ENCODE data around the gene LRRK1.

Gene LRRK1

DNA sequence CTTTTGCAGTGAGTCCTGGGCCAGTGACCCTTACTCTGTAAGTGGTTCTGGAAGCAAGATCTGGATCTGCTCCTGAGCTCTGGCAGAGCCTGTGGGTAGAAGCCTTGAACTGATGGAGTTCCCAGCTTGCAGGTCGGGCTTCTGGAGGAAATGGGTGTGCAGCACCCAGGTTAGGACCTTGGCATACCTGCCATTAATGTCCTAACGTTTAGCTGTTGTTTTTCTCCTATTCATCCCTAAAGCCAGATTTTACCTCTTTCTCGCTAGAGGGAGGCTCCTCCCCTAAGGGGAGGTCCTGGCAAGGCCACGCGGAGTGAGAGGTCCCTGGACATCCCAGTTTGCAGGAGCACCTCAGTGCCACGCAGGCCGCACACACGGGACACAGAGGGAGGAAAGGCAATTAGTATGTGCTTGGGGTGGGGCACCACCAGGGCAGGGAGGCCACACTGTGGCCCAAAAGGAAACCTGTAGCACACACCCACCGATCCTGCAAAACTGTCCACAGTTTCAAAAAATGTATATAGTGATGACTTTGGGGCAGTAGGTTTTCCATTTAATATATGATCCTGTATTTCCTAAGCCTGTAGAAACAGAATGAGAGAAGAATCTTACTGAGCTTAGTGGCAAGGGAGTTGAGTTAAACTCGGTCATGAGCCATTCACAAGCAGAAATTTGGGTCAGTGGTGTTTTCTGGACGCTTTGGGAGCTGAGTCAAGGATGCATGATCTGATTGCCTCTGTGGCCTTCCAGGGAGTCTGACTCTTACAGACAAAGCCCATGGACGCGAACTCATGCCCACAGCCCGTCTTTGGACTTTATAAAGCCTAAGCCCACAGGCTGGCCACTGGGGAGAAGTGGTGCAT, 148.7 kb downstream of the LRRK1 start:
- DNase-seq (ENCODE audit: insufficient read length, low spot score) (no peak), FAIRE-seq (no peak)
- TF ChIP-seq, protein P1, sequence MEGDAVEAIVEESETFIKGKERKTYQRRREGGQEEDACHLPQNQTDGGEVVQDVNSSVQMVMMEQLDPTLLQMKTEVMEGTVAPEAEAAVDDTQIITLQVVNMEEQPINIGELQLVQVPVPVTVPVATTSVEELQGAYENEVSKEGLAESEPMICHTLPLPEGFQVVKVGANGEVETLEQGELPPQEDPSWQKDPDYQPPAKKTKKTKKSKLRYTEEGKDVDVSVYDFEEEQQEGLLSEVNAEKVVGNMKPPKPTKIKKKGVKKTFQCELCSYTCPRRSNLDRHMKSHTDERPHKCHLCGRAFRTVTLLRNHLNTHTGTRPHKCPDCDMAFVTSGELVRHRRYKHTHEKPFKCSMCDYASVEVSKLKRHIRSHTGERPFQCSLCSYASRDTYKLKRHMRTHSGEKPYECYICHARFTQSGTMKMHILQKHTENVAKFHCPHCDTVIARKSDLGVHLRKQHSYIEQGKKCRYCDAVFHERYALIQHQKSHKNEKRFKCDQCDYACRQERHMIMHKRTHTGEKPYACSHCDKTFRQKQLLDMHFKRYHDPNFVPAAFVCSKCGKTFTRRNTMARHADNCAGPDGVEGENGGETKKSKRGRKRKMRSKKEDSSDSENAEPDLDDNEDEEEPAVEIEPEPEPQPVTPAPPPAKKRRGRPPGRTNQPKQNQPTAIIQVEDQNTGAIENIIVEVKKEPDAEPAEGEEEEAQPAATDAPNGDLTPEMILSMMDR (IDR thresholded peaks at IDR 0.05; ENCODE audit: insufficient read depth, missing control alignments) = no peak

DNA sequence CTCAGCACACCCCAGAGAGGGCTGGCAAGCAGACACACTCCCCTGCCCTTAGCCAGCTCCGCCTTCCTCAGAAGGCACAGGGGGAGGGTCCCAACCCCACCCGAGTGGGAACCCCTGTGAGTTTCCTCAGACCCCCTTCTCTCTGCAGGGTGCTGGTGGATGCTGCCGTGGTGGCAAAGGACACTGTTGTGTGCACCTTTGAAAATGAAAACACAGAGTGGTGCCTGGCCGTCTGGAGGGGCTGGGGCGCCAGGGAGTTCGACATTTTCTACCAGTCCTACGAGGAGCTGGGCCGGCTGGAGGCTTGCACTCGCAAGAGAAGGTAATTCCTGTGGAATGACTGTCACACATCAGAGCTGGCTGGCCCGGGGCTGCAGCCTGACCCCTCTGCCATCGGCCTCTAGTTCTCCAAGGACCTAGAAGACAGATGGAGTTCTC, 149.4 kb downstream of the LRRK1 start:
- DNase-seq (ENCODE audit: insufficient read length, low spot score) (no peak), FAIRE-seq (no peak)
- TF ChIP-seq, protein P1 (IDR thresholded peaks at IDR 0.05; ENCODE audit: insufficient read depth, missing control alignments) = no peak

DNA sequence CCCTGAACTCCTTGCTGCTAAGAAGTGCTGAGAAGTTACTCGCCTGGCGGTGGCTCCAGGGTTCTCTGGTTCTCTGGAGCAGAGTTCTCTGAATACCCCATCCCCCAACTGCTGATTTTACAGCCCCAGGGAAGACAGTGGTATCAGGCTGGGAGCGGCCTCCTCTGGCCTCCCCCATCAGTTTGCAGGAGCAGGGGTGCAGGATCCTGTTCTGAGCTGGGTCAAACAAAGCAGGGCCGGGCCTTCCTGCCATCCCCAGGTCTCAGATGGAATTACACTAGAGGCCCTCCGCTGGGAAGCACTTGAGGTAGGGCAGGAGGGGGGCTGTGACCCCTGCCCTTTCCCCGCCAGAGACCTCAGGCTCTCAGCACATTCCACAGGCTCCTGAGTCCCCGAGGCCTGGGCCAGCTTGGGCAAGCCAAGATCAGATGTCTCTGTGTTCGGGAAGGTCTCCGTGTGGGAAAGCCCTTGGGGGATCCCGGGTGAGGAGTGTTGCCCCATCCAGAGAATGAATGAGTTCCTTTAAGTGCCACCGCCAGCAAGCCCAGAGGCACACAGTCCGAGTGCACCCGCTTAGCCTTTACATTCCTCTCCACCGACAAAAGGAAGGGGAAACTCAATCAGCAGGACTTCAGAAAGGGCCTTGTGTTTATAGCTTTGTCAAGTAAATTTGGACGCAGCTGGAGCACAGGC, 149.9 kb downstream of the LRRK1 start:
- FAIRE-seq = no peak
- TF ChIP-seq, protein P1 (IDR thresholded peaks at IDR 0.05; ENCODE audit: insufficient read depth, missing control alignments) = no peak
- no peak for DNase-seq (ENCODE audit: insufficient read length, low spot score)

DNA sequence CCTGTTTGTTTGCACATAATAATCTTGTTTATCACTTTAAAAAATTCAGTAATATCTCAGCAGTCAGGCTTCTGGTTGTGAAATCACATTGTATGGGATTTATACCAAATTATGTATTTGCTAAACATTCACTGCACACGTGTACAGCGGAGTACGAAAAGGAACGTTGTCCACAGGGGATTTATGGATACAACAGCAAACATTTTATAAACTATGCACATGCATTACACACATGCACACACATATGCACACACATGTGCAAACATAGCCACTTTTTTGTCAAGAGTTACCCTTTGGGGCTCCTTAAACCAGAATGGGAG, 150.5 kb downstream of the LRRK1 start:
- DNase-seq (ENCODE audit: insufficient read length, low spot score) (no peak), FAIRE-seq (no peak)
- TF ChIP-seq, protein P1 (IDR thresholded peaks at IDR 0.05; ENCODE audit: insufficient read depth, missing control alignments) = no peak

DNA sequence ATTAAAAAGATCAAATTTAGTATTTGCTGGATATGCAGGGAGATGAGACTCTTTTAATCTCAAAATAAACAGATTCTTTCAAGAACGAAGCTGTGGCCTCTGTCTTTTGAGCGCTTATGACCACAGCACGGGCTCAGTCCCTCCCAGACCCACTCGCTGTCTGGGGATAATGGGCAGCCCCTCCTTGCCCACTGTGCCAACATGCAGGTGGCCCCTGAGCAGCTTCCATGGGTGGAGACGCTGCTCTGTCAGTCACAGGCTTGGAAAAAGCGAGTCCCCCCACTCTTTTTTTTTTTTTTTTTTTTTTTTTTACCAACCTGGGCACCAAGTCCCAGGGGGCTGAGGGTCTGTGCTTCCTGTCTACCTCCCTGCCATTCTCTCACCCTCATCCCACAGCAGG, 150.9 kb downstream of the LRRK1 start:
- DNase-seq (ENCODE audit: insufficient read length, low spot score) (no peak), FAIRE-seq (no peak)
- TF ChIP-seq, protein P1 (IDR thresholded peaks at IDR 0.05; ENCODE audit: insufficient read depth, missing control alignments) = no peak

DNA sequence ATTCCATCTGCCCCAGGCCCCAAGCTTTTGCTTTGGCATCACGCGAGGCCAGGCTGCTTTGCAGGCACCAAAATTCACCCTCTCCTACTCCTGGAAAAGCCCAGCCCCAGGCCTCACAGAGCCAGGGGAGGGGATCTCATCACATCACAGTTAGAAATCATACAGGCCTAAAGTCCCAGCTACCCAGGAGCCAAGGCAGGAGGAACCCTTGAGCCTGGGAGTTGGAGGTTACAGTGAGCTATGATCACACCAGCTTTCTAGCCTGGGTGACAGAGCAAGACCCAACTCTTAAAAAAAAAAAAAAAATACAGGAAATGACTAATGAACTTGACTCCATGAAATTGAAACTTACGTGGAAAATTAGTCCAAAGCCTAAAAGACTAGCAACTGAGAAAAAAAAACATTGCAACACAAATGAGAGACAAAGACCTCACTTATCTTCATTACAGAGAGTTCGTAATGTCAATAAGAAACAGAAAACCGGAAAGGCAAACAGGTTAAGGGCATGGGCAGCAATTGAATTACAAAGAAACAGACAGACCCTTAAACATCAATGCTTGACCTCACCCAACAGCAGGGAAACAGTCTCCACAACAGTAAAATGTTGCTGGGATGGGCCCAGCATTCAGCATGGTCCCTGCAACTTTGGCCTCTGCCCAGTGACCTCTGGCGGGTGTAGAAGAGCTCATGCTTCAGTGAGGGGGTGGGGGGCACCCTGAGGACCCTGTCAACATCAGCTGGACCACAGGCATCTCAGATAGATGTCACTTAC, 151.5 kb downstream of the LRRK1 start:
- FAIRE-seq (no peak), DNase-seq (ENCODE audit: insufficient read length, low spot score) (no peak)
- TF ChIP-seq, protein P1 (IDR thresholded peaks at IDR 0.05; ENCODE audit: insufficient read depth, missing control alignments) = no peak
